Karpas-422 (cell line): ENCODE results near the gene CLINT1. TPM values are rescaled to one million over a fixed set of nuclear protein-coding genes. Genes with fewer than 3 reads are reported as not detected.
"Not testable (repeated sequence)": the region's sequence is repeated elsewhere in the genome, so short reads cannot be mapped to it uniquely, and the experiment has no call there.

Source experiments
- DNase-seq: peaks from one replicate; pipeline ENCODE4 v3.0.0-alpha.2; 2015
- H2AFZ ChIP-seq: fragments of 200-600 bp; sonication (generic); 2 replicates; pipeline ENCODE4 v1.6.1; 2014; ENCODE audit warnings: antibody characterized with exemption, low read length, mixed read lengths
- H3K27ac ChIP-seq: fragments of 200-600 bp; sonication (generic); 2 replicates; pipeline ENCODE4 v1.5.1; 2014; ENCODE audit warnings: mild to moderate bottlenecking, low read length, moderate library complexity
- H3K27me3 ChIP-seq: fragments of 200-600 bp; sonication (generic); 2 replicates; pipeline ENCODE4 v1.6.1; 2014; ENCODE audit warnings: low read length, mixed read lengths
- H3K36me3 ChIP-seq: fragments of 200-600 bp; sonication (generic); 2 replicates; pipeline ENCODE4 v1.6.1; 2014; ENCODE audit warnings: low read length, mixed read lengths; ENCODE audit not compliant: insufficient read depth
- H3K4me1 ChIP-seq: fragments of 200-600 bp; sonication (generic); 2 replicates; pipeline ENCODE4 v1.6.1; 2014; ENCODE audit warnings: mild to moderate bottlenecking, low read length, mixed read lengths
- H3K4me2 ChIP-seq: fragments of 200-600 bp; sonication (generic); 2 replicates; pipeline ENCODE4 v1.6.1; 2014; ENCODE audit warnings: low read length, low read depth, mild to moderate bottlenecking; ENCODE audit not compliant: poor library complexity, severe bottlenecking
- H3K4me3 ChIP-seq: fragments of 200-600 bp; sonication (generic); 2 replicates; pipeline ENCODE4 v1.5.1; 2014; ENCODE audit warnings: mild to moderate bottlenecking, antibody characterized with exemption, low read length, mixed read lengths
- H3K79me2 ChIP-seq: fragments of 200-600 bp; sonication (generic); 2 replicates; pipeline ENCODE4 v1.6.1; 2014; ENCODE audit warnings: mild to moderate bottlenecking, low read length, mixed read lengths
- H3K9ac ChIP-seq: fragments of 200-600 bp; sonication (generic); 2 replicates; pipeline ENCODE4 v1.6.0; 2014; ENCODE audit warnings: low read length
- H3K9me2 ChIP-seq: fragments of 200-600 bp; sonication (generic), shearing (Covaris generic); replicated peaks from 2 replicates; pipeline ENCODE4 v1.6.0; 2014; ENCODE audit warnings: mild to moderate bottlenecking, low read length, moderate library complexity; ENCODE audit not compliant: insufficient read depth
- H3K9me3 ChIP-seq: fragments of 300-700, 200-600 bp; sonication (generic); 2 replicates; pipeline ENCODE4 v1.6.1; 2014; ENCODE audit warnings: low read length, mixed read lengths
- H4K20me1 ChIP-seq: fragments of 200-600 bp; sonication (generic); 2 replicates; pipeline ENCODE4 v1.6.1; 2014; ENCODE audit warnings: mild to moderate bottlenecking, antibody characterized with exemption, low read length, low read depth; ENCODE audit not compliant: insufficient read depth
- total RNA-seq: library from RNA; depleted of rRNA; stranded (reverse); fragments of >200 nt; shearing (Covaris generic); gene quantifications from 2 replicates; pipeline ENCODE4 v1.2.3, GENCODE V29; 2014; ENCODE audit warnings: low replicate concordance

The CLINT1 gene
- total RNA-seq, 1 experiment from 2014 or later = 87.7 TPM

GRCh38 chr5:157859227-157859575 lies 256 bp upstream of the CLINT1 start:
- Histone ChIP-seq H4K20me1 (peaks cover 16% of the 10 kb centered on the region; the same call in 1 of the 2 replicates), H2AFZ (peak overlapping the region; percentile 87)

DNA sequence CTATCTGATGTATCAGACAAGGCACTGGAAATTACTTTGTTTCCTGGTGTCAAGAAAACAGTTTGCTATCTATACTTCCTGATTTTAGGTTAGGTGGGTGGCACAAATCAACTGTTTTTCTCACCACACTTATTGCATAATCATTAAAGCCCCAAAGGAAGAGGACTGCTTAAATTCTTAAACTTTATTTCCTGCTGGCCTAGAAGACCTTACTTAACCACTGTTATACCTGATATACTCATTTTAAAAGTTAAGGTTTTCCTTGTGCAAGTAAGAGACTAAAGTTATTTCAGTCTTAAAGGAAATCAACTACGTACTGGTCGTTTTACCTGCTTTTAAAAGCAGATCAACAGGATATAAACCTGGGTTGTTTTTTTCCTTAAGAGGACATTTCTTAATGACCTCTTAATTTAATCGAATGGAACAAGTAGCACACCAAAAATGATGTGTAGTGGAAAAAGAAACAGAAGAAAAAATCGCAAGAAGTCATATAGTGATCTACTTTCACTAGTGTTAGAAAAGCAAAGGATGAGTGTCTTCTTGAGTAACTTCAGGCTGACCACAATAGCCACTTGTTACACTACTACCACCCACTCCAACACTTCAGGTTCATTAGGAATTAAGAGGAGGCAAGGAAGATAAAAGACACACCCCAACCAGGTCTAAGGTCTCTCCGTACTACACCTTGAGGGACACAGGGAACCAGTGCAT lies 974 bp downstream of the CLINT1 start:
- Histone ChIP-seq H2AFZ (no peak overlapping the region), H3K27ac (peak overlapping the region; percentile 45), H3K9ac (peak overlapping the region; percentile 93), H3K36me3 (no peaks in the 10 kb centered on the region; the same call in 1 of the 2 replicates), H3K4me2 (peak overlapping the region; percentile 74), H3K9me3 (no peaks in the 10 kb centered on the region), H4K20me1 (peaks cover 16% of the 10 kb centered on the region; the same call in 1 of the 2 replicates), H3K27me3 (no peaks in the 10 kb centered on the region), H3K4me3 (peak overlapping the region; percentile 95), H3K4me1 (peaks cover 46% of the 10 kb centered on the region), H3K79me2 (peaks cover 60% of the 10 kb centered on the region), H3K9me2 (no peaks in the 10 kb centered on the region)
- peak; percentile 65 for DNase-seq

More at GRCh38 chr5:157859227-157859575, 256 bp upstream of the CLINT1 start:
- no peaks in the 10 kb centered on the region; the same call in 1 of the 2 replicates for H3K36me3 ChIP-seq
- H3K27ac ChIP-seq = no peak overlapping the region
- H3K4me2 ChIP-seq = peak overlapping the region; percentile 74
- DNase-seq = no peak
- no peaks in the 10 kb centered on the region for H3K9me3 ChIP-seq
- H3K9me2 ChIP-seq = no peaks in the 10 kb centered on the region
- H3K4me1 ChIP-seq = peaks cover 46% of the 10 kb centered on the region
- H3K4me3 ChIP-seq = peak overlapping the region; percentile 95
- peaks cover 48% of the 10 kb centered on the region for H3K79me2 ChIP-seq
- no peaks in the 10 kb centered on the region for H3K27me3 ChIP-seq
- peak overlapping the region; percentile 93; the same call in 1 of the 2 replicates for H3K9ac ChIP-seq

DNA sequence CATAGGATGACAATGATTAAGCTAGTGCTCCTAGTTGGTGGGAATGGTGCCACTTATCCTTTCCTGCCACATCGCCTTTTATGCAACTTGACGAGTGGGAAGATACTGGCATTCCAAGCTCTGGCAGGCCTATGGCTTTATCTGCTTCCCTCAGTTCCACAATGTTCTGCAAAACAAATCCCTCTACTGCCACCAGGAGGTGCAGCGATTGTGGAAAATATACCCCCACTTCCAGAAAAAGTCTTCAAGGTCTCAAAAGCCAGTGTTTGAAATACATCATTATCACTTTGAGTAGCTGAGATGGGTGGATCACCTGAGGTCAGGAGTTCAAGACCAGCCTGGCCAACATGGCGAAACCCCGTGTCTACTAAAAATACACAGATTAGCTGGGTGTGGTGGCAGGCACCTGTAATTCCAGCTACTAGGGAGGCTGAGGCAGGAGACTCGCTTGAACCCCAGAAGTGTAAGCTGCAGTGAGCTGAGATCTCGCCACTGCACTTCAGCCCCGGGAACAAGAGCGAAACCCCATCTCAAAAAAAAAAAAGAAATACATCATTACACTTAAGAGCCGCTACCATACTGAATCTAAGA lies 3.4 kb downstream of the CLINT1 start:
- Histone ChIP-seq H3K4me2 (no peak overlapping the region), H3K27ac (no peak overlapping the region), H3K4me1 (peaks cover 24% of the 10 kb centered on the region), H3K4me3 (no peak overlapping the region), H3K9me2 (no peaks in the 10 kb centered on the region), H3K36me3 (no peaks in the 10 kb centered on the region; the same call in 1 of the 2 replicates), H3K9ac (no peak overlapping the region), H4K20me1 (peaks cover 16% of the 10 kb centered on the region; the same call in 1 of the 2 replicates), H3K79me2 (peaks cover 85% of the 10 kb centered on the region), H2AFZ (no peak overlapping the region), H3K27me3 (no peaks in the 10 kb centered on the region), H3K9me3 (no peaks in the 10 kb centered on the region)
- DNase-seq = peak; percentile 48

DNA sequence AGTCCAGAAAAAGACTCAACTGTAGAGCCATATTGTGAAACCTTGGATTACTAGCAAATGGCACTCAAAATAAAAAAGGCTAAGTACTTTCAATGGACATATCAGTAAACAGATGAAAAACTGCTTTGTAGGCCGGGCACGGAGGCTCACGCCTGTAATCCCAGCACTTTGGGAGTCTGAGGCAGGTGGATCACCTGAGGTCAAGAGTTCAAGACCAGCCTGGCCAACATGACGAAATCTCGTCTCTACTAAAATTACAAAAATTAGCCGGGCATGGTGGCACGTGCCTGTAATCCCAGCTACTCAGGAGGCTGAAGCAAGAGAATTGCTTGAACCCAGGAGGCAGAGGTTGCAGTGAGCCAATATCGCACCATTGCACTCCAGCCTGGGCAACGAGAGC lies 5.6 kb downstream of the CLINT1 start:
- H3K9me3 ChIP-seq, H3K4me2 ChIP-seq, DNase-seq, H2AFZ ChIP-seq, H3K27ac ChIP-seq, H3K9me2 ChIP-seq, H3K9ac ChIP-seq, H3K4me3 ChIP-seq, H3K27me3 ChIP-seq, H3K36me3 ChIP-seq: not testable (repeated sequence)
- H4K20me1 ChIP-seq = peaks cover 14% of the 10 kb centered on the region; the same call in 1 of the 2 replicates
- H3K79me2 ChIP-seq = peaks cover 100% of the 10 kb centered on the region
- H3K4me1 ChIP-seq = peaks cover 20% of the 10 kb centered on the region

- Histone ChIP-seq H3K4me2 (no peak overlapping the region), H3K4me3 (no peak overlapping the region), H2AFZ (no peak overlapping the region), H3K79me2 (peaks cover 95% of the 10 kb centered on the region), H3K4me1 (peaks cover 14% of the 10 kb centered on the region), H3K9ac (no peak overlapping the region), H3K9me3 (no peaks in the 10 kb centered on the region), H3K27me3 (no peaks in the 10 kb centered on the region), H3K36me3 (no peaks in the 10 kb centered on the region), H3K27ac (no peak overlapping the region), H4K20me1 (no peaks in the 10 kb centered on the region), H3K9me2 (no peaks in the 10 kb centered on the region)
- DNase-seq = no peak
Measured at GRCh38 chr5:157845914-157846598, 12.9 kb downstream of the CLINT1 start.

DNA sequence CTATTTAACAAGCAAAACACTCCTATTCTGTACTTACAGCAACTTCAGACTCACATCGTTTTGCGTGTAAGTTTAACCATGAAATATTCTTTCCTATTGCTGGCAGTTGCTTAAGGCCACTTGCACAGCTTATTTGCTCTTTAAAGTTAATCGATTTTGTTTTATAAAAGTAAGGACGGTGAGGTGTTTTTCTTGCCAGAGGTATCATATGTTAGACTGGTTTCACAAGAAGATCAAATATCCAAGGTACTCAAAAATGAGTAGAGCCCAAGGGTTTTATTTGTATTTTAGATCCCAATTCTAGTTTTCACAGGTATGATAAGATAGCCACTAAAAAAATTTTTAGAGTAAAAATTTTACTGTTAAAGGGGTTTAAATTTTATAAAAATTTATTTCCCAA lies 16.2 kb downstream of the CLINT1 start:
- peaks cover 93% of the 10 kb centered on the region for H3K79me2 ChIP-seq
- H3K4me2 ChIP-seq = no peak overlapping the region
- H4K20me1 ChIP-seq = no peaks in the 10 kb centered on the region
- H3K9me2 ChIP-seq = no peaks in the 10 kb centered on the region
- no peak overlapping the region for H3K27ac ChIP-seq
- H3K27me3 ChIP-seq = no peaks in the 10 kb centered on the region
- no peak overlapping the region for H3K9ac ChIP-seq
- no peaks in the 10 kb centered on the region for H3K9me3 ChIP-seq
- H3K4me1 ChIP-seq = peaks cover 14% of the 10 kb centered on the region
- no peak overlapping the region for H2AFZ ChIP-seq
- no peak overlapping the region for H3K4me3 ChIP-seq
- no peak for DNase-seq
- no peaks in the 10 kb centered on the region for H3K36me3 ChIP-seq

DNA sequence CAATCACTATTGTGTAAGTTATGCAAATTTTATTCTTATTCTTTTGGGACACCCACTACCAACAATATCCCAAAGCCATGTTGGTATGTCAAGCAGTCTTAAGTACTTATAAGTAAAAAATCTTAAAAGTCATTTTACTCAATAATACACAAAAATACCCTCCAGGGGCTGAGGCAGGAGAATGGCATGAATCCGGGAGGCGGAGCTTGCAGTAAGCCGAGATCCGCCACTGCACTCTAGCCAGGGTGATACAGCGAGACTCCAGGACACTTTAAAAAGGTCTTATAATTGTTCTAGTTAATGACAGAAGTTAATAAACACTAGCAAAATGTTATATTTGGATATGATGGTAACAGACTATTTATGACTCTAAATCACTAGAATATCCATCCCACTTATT lies 16.8 kb downstream of the CLINT1 start:
- Histone ChIP-seq H3K4me1 (peaks cover 14% of the 10 kb centered on the region), H2AFZ (no peak overlapping the region), H3K4me3 (no peak overlapping the region), H3K36me3 (no peaks in the 10 kb centered on the region), H3K79me2 (peaks cover 93% of the 10 kb centered on the region), H3K9ac (no peak overlapping the region), H3K27ac (no peak overlapping the region), H4K20me1 (no peaks in the 10 kb centered on the region), H3K9me3 (no peaks in the 10 kb centered on the region), H3K9me2 (no peaks in the 10 kb centered on the region), H3K27me3 (no peaks in the 10 kb centered on the region), H3K4me2 (no peak overlapping the region)
- no peak for DNase-seq

- Histone ChIP-seq H4K20me1 (peaks cover 4% of the 10 kb centered on the region; the same call in 1 of the 2 replicates), H3K36me3 (no peaks in the 10 kb centered on the region), H3K79me2 (peaks cover 98% of the 10 kb centered on the region), H3K4me2 (no peak overlapping the region), H3K27ac (no peak overlapping the region), H3K4me1 (peaks cover 28% of the 10 kb centered on the region), H3K9me3 (no peaks in the 10 kb centered on the region), H3K27me3 (no peaks in the 10 kb centered on the region), H3K9ac (no peak overlapping the region), H2AFZ (no peak overlapping the region), H3K9me2 (no peaks in the 10 kb centered on the region), H3K4me3 (no peak overlapping the region)
- no peak for DNase-seq
Measured at GRCh38 chr5:157839157-157839795, 19.7 kb downstream of the CLINT1 start.
